ENCODE data around the gene MUC5B. TPM values are rescaled to one million over a fixed set of nuclear protein-coding genes. Genes with fewer than 3 reads are reported as not detected.
"Not testable (repeated sequence)": the region's sequence is repeated elsewhere in the genome, so short reads cannot be mapped to it uniquely, and the experiment has no call there.

Gene MUC5B
- total RNA-seq, 1 donor from 2014 or later, result not detected

DNA sequence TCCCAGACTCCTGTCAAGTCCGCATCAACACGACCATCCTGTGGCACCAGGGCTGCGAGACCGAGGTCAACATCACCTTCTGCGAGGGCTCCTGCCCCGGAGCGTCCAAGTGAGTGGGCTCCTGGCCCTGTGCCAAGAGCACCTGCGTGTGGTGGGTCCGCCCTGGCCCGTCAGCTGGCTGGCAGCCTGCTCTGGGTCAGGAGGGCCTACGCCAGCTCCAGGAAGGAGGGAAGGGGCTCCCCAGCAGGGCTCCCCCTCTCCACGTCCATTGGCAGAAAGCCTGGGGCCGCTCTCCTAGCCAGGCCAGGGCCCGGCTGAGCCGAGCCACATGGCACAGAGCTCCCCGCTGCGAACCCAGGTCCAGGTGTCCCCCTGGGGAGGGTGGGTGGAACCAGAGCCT is 37.8 kb downstream of the MUC5B start:
- intact Hi-C loops (cut with micrococcal nuclease), result loop anchor here (5.0 kb wide), 2 partner anchors 77 to 257 kb away; no protein-coding TSS in a partner anchor

DNA sequence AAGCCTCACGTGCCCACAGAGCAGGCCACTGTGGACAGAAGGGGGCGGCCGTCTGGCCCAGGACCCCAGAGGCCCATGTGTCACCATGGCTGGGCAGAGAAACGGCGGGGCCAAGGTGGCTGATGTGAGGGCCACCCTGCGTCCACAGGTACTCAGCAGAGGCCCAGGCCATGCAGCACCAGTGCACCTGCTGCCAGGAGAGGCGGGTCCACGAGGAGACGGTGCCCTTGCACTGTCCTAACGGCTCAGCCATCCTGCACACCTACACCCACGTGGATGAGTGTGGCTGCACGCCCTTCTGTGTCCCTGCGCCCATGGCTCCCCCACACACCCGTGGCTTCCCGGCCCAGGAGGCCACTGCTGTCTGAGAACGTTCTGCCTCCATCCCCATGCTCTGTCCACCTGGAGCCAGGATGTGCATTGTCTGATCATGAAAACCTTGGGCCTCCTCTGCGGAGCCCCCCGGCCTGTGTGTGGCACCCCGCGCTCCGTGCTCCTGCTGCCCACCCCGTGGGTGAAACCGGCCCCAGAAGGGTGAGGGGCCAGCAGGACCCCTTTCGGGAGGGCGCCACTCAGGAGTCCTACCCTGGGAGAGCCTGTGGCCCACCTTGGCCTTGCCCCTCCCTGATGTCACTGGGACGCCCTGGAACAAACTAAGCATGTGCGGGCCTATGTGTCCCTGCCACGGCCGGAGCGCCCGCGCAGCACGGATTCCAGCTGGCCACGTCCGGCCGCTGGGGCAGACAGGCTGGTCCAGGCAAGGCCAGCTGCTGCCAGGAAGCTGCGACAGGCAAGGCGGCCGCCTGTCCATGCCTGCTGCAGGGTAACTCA is 38.6 kb downstream of the MUC5B start:
- intact Hi-C loops (cut with micrococcal nuclease), result loop anchor here (5.0 kb wide), 2 partner anchors 76 to 256 kb away; no protein-coding TSS in a partner anchor

DNA sequence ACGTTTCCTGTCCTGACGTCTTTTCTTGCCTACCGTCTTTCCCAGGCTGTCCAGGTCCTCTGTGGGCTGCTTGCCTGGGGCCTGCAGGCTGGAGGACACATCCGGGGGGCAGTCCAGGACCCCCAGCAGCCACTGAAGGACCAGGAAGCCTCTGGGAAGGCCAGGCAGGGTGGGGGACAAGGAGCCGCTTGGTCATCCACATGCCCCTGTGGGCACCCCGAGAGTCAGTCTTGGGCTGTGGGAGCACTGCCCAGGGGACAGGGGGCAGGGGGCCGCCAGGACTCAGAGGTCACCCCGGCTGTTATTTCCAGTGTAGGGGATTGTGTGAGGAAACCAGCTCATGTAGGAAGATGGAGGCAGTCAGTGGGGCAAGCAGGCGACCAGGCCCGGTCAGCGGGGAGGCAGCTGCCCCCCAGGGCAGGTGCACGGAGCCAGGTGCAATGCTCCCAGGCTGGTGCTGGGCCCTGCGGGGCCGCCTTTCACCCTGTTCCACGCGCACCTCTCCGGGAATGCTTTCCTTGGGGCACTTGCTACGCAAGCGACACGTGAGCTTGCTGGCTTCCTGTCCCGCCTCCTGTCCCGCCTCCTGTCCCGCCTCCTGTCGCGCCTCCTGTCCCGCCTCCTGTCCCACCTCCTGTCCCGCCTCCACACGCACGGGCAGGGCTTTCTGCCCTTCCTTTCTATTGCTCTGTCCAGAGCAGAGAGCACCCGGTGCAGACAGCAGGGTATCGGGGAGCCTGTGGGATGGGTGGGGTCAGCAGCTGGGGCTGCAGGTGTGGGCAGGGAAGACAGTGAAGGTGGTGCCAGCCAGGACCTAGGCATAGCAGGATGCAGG is 39.5 kb downstream of the MUC5B start:
- intact Hi-C loops (cut with micrococcal nuclease), result loop anchor here (5.0 kb wide), 2 partner anchors 75 to 255 kb away; no protein-coding TSS in a partner anchor

DNA sequence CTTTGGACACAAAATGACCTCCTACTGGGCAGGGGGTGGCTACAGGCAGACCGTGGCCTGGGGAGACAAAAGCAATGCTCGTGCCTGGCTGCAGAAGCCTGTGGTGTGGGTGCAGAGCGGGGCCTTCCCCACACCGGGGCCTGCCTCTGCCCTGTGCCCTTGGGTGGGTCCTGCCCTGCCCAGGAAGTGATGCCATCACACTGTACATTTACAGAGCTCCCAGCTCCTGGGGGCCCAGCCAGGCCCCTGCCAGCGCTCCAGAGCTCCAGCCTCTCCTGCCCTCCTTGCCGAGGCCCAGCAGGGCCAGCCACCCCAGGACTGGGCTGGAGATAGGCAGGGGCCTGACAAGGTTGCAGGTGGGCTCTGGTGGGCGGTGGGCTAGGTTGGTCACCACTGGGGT is 40.1 kb downstream of the MUC5B start:
- intact Hi-C loops (cut with micrococcal nuclease), result loop anchor here (5.0 kb wide), 2 partner anchors 74 to 254 kb away; no protein-coding TSS in a partner anchor

DNA sequence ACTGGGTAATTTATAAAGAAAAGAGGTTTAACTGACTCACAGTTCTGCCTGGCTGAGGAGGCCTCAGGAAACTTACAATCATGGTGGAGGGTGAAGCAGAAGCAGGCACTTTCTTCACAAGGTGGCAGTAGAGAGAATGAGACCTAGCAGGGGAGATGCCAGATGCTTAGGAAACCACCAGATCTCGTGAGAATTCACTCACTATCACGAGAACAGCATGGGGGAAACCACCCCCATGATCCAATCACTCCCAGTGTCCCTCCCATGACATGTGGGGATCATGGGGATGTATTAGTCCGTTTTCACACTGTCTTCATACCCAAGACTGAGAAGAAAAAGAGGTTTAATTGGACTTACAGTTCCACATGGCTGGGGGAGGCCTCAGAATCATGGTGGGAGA is 41.6 kb downstream of the MUC5B start:
- intact Hi-C loops (cut with micrococcal nuclease), result loop anchor here (5.0 kb wide), 2 partner anchors 73 to 253 kb away; no protein-coding TSS in a partner anchor

DNA sequence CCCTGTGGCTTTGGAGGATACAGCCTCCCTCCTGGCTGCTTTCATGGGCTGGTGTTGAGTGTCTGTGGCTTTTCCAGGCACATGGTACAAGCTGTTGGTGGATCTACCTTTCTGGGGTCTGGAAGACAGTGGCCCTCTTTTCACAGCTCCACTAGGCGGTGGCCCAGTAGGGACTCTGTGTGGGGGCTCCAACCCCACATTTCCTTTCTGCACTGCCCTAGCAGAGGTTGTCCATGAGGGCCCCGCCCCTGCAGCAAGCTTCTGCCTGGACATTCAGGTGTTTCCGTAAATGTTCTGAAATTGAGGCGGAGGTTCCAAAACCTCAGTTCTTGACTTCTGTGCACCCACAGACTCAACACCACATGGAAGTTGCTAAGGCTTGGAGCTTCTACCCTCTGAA is 42.6 kb downstream of the MUC5B start:
- intact Hi-C loops (cut with micrococcal nuclease), result not testable (repeated sequence)

DNA sequence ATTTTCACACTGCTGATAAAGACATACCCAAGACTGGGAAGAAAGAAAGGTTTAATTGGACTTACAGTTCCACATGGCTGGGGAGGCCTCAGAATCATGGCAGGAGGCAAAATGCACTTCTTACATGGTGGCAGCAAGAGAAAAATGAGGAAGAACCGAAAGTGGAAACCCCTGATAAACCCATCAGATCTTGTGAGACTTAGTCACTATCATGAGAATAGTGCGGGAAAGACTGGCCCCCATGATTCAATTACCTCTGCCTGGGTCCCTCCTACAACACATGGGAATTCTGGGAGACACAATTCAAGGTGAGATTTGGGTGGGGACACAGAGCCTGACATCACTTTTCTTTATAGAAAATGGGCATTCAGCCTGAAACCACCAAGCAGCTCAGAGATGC is 44.1 kb downstream of the MUC5B start:
- intact Hi-C loops (cut with micrococcal nuclease), result not testable (repeated sequence)

DNA sequence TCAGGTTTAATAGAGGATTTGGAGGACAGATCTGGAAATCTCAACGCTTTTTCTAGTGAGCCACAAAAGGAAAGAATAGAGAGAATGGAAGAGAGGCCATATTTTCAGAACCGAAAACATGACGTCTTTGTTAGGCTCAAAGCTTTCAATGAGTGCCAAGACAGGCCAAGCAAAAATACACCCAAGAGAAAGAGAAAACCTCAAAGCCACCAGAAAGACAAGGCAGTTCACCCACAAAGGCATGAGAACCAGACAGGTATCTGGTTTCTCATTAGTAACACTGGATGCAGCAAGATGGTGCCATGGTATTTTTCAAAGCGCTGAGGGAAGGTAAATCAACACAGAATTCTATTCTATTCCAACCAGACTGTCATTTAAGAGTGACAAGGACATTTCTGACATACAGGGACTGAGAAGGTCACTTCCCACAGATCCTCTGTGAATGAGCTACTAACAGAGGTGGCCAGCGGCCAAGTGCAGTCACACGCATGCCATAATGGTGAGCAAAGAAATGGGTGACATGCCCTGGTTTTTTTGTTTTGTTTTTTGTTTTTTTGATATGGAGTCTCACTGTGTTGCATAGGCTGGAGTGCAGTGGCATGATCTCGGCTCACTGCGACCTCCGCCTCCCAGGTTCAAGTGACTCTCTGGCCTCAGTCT is 44.7 kb downstream of the MUC5B start:
- intact Hi-C loops (cut with micrococcal nuclease), result no loop called here

DNA sequence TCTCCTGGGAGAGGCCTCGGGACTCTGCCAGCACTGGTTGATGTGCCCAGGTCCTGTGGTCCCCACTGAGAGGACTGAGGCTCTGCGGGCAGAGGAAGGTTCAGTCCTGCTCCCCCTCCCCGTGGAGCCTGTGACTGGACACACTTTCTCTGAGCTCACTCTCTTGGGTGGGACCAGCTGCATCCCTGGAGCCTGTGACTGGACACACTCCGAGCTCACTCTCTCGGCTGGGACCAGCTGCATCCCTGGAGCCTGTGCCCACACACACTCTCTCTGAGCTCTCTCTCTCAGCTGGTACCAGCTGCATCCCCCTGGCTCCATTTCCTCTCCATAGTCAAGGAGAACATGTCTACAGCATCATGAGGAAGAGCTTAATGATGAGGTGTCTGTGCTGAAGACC is 47.1 kb downstream of the MUC5B start:
- intact Hi-C loops (cut with micrococcal nuclease), result no loop called here

DNA sequence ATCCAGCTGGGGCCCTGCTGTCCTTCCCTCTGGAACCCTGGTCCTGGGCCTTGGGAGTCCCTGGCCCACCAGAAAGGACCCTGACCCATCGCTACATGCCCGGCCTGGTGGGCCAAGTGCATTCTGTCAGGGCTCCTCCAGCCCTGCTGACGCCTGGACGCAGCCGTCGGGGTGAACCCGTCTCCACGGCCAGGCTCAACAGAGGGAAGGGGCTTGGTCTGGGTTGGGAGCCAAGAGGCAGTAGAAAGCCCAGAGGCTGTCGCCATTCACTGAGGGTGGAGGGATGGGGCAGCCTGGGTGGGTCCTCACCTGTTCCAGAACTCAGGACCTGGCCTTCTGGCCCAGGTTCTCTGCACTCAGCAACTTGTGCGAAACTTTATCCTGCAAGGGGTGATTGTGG is 47.6 kb downstream of the MUC5B start:
- intact Hi-C loops (cut with micrococcal nuclease), result no loop called here

DNA sequence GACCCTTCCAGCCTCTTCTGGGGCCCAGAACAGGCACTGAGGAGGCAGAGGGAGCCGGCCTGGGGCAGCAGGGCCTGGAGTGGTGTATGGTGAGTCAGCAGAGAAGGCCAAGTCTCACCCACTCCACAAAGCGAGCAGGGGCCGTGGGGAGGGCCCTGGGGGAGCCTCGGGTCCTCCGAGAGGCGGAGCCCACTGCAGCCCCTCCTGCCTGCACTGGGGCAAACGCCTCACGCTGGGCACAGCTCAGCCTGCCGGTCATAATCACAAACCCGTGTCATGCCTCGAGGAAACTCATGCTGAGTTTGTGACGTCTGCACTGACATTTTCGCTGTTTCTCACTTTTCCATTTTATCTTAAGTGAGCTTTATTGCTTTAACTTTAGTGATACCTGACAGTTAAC is 48.1 kb downstream of the MUC5B start:
- intact Hi-C loops (cut with micrococcal nuclease), result no loop called here

DNA sequence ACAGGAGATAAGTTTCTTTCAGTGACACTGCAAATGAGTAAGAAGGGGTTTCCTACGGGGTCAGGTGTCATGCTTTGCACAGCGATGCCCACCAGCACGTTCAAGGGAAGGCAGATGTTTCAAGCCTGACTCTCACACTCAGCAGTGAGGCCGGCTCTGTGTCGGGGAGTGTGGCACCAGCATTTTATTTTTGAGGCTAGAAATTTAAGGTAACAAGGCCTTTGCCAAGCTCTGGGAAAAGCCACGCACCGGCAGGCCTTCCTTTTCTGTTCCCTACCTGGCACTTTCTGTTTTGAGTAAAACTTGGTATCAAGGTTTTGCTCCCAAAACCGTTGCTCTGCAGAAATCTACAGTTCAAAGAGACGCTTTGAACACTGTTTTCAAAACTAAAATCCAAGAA is 48.5 kb downstream of the MUC5B start:
- intact Hi-C loops (cut with micrococcal nuclease), result no loop called here

DNA sequence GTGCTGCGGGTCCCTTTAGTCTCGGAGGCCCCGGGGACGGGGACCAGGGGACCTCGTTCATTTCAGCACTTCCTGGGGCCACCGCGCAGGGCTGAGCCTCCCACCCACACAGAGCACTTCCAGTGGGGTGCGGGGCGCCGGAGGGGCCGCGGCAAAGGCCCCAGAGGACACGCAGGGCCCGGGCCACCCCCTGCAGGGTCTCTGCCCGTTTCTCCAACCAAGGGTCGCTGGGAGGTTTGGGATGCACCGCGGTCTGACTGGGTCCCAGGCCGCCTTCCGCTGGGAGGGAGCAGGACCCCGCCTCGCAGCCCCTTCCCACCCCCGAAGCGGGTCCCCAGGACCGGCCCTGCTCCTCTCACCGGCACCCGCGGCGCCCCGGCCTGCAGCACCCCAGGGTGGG is 49.1 kb downstream of the MUC5B start:
- intact Hi-C loops (cut with micrococcal nuclease), result no loop called here

DNA sequence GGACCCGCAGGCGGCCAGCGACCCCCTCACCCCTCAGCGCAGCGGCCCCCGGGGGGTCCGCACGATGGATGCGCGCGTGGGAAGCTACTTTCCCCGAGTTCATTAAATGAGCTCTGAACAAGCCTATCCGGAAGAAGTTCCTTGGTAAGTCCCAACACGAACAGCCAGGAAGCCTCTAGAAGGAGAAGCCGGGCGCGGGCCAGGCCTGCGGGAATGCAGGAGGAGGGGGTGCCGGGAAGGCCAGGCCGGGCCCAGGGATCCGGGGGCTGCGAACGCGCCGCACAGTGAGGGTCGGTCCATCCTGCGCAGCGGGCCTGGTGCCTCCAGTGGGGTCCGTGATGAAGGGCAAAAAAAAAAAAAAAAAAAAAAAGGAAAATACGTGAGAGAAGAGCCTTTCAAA is 49.7 kb downstream of the MUC5B start:
- intact Hi-C loops (cut with micrococcal nuclease), result no loop called here

DNA sequence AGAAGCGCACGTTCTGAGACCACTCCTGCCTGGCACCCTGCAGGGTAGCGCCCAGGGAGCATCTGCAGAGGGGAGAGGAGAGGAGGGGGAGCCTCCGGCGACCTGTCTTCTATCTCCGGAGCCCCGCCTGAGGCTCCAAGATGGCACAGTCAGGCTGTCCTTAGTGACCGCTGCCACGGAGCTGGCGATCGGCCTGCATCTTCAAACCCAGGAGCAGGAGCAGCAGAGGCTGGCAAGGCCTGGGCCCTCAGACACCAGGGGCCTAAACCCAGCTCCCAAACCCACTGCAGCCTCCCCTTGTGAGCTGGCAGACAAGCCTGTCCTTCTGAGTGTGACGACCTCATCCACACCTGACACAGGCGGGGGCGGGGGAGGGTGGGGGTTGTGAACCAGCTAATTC is 51.6 kb downstream of the MUC5B start:
- intact Hi-C loops (cut with micrococcal nuclease), result no loop called here

DNA sequence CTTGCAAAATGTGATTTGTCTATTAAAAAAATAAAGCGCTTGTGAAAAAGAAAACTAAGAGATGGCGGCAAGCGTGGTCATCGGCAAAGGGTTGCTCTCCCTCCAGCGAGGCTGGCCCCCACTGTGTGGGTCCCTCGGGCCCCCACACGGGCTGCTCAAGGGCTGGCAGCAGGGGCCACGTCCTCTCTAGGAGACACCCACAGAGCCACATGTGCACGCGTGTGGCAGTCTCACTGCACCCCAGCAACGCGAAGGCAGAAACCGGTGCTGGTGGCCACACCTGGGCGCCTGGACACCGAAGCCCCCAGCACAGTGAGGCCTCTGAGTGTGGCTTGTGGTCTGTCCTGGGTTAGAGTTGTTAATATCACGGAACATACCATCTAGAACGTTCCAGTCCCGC is 52.2 kb downstream of the MUC5B start:
- intact Hi-C loops (cut with micrococcal nuclease), result no loop called here

DNA sequence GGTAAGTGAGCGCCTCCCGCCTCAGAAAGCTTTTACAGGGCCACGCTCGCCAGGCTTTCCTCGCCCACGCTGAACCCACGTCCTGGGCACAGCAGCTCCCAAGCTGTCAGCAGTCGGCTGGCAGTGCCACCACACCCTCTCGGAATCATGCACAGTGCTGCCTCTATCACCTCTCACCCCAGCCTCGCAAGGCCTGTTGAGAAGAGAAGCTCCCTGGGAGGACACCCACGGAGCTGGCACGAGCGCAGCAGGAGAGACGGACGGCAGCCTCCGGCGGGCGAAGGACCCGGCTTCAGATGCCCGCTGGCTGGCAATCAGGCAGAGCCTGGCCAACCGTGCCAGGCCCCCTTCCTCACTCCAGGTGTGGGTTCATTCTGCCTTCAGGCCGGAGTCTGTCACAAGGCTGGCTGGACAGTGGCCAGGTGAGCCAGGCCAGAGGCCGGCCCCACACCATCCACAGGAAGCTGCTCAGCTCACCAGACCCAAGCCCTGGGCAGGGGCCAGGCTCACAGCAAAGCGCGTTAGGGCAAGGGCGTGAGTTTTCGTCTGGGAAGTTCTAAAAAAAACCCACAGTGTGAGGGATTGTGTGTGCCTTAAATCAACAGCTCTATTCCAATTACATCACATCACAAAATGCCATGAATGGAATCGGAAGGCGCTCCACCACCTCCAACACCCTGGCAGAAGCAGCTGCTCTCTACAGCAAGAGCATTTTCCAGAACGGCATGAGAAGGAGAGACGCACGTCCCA is 53.4 kb downstream of the MUC5B start:
- intact Hi-C loops (cut with micrococcal nuclease), result no loop called here

DNA sequence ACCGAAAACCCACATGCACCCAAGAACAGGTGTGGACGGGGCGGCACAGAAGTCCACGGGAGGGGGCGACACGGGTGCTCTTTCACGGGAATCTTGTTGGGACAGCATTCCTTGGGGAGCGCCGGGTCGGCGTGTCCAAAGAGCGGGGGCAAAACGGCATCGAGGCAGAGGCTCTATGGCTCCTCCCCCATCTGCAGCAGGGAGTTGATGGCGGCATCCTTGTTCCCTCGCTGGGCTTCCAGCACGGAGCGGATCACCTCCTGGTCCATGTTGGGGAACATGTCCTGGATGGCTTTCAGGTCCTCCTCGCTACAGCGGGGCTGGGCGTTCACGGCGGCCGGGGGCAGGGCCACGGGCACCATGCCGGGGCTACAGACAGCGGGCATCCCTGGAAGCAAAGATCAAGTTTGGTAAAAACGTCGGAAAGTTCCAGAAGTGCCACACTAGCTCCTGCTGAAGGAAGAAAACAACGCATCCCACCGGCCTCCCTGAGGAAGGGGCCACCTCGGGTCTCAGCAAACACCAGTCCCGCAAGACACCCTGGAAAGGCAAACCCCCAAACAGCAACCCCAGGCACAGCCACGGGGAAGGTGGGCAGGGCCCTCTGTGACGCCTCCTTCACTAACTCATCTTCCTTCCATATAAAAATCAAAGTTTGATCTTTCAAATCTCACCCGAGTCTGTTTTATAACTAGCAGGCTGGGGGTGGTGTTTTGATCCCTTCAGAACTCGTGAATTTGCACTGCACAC is 54.2 kb downstream of the MUC5B start:
- intact Hi-C loops (cut with micrococcal nuclease), result no loop called here

DNA sequence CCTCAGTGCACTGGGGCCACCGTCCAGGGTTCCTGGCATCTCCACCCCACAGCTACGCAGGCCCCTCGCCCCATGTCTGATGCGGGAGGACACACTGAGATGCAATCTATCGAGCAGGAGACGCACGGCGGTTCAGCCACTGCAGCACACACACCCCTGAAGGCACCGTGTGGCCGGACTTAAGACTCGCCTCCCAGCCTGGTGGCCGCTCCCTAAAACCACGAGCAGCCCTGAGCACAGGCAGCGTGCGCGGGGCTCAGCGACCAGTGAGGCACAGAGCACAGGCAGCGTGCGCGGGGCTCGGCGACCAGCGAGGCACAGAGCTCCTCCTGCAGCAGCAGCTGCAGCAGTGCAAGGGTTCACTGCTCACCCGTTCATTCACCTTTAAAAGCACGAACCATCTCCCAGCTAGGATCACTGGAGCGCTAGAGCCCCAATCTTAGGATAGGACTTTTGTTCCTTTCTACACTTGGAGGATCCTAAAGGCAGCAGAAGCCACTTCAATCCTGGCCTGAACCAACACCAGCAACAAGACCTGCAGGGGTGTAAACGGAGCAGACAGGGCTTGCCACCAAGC is 55.2 kb downstream of the MUC5B start:
- intact Hi-C loops (cut with micrococcal nuclease), result no loop called here

Data from T-helper 2 cell treated with Interferon-gamma antibody and Interleukin-4, amounts not matched to agents 100 ng/mL and 5 ng/mL, for 36 hours (primary cell).